ENCODE measurements around the gene BMPR1B.

DNA sequence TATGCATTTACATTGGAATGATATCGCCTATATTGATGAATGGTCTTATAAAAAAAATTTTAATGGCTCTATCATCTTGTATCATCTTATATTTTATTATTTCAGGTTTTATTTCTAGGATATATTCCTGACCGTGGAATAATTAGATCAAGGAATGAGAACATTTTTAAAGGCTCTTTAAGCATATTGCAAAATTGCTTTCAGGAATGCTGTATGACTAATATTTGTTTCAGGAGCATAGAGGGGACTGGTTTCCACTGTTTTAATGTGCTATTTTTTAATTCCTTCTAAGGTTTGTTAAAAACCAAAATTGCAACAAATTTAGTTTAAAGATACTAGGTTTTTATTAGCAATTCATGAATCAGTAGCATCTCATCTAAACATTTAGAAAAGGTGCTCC is 120.2 kb downstream of the BMPR1B start:
- TF ChIP-seq CEBPB (IDR thresholded peaks at IDR 0.05; ENCODE audit: low read depth, low read length) (no peak), SP1 (IDR thresholded peaks at IDR 0.05; ENCODE audit: low read depth, low read length) (no peak), CREB1 (IDR thresholded peaks at IDR 0.05) (no peak), TCF12 (IDR thresholded peaks at IDR 0.05; ENCODE audit: low read depth, low read length) (no peak), RAD21 (IDR thresholded peaks at IDR 0.05 in 1 of 2, conservative IDR thresholded peaks at IDR 0.05 in 1 of 2; ENCODE audit: low read depth in 2 of 2, low read length in 2 of 2) (no peak), CHD2 (IDR thresholded peaks at IDR 0.05; ENCODE audit: low read length) (no peak), FOSL1 (IDR thresholded peaks at IDR 0.05; ENCODE audit: insufficient read depth, low read depth, low read length) (no peak), SP2 (IDR thresholded peaks at IDR 0.05; ENCODE audit: low read length) (no peak), GABPA (IDR thresholded peaks at IDR 0.05; ENCODE audit: borderline replicate concordance, insufficient read depth, low read length) (no peak), RBBP5 (IDR thresholded peaks at IDR 0.05; ENCODE audit: borderline replicate concordance, low read depth, low read length) (no peak), POLR2A (IDR thresholded peaks at IDR 0.05; ENCODE audit: control extremely low read depth in 1 of 2, low read depth in 2 of 2, low read length in 2 of 2) (no peak), EZH2 (IDR thresholded peaks at IDR 0.05; ENCODE audit: low read depth, low read length, severe bottlenecking) (no peak)
- TF ChIP-seq, protein P1, sequence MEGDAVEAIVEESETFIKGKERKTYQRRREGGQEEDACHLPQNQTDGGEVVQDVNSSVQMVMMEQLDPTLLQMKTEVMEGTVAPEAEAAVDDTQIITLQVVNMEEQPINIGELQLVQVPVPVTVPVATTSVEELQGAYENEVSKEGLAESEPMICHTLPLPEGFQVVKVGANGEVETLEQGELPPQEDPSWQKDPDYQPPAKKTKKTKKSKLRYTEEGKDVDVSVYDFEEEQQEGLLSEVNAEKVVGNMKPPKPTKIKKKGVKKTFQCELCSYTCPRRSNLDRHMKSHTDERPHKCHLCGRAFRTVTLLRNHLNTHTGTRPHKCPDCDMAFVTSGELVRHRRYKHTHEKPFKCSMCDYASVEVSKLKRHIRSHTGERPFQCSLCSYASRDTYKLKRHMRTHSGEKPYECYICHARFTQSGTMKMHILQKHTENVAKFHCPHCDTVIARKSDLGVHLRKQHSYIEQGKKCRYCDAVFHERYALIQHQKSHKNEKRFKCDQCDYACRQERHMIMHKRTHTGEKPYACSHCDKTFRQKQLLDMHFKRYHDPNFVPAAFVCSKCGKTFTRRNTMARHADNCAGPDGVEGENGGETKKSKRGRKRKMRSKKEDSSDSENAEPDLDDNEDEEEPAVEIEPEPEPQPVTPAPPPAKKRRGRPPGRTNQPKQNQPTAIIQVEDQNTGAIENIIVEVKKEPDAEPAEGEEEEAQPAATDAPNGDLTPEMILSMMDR (IDR thresholded peaks at IDR 0.05; ENCODE audit: control extremely low read depth in 1 of 3, insufficient read depth in 1 of 3, low read depth in 1 of 3, low read length in 3 of 3): no peak

Data from H1 (cell line).